CD8-positive, alpha-beta memory T cell (primary cell): ENCODE data around the gene SPSB3. TPM values are rescaled to one million over a fixed set of nuclear protein-coding genes. Genes with fewer than 3 reads are reported as not detected.

Source experiments
- CTCF ChIA-PET: fragments of 350-600 bp; sonication (Branson Sonifier 250); formaldehyde crosslinking; loops from one replicate; lab custom pipeline; 2021; ENCODE audit warnings: antibody characterized with exemption; lab: Charles Lee
- POLR2A ChIA-PET: fragments of 350-600 bp; sonication (Branson Sonifier 250); formaldehyde crosslinking; loops from one replicate; lab custom pipeline; 2021; ENCODE audit warnings: antibody characterized with exemption; lab: Charles Lee
- DNase-seq, 5 donors: peaks; one replicate each; pipeline versions ENCODE4 v3.0.0 to v3.0.0-alpha.2; 2020 to 2022; ENCODE audit warnings: mixed read lengths in 1 of 5
- H3K27ac ChIP-seq: one replicate; pipeline ENCODE4 v1.7.0; 2013; ENCODE audit warnings: low read depth, mild to moderate bottlenecking, low read length, moderate library complexity
- H3K27me3 ChIP-seq: 2 replicates; pipeline ENCODE4 v1.7.0; 2013; ENCODE audit warnings: low read length, mild to moderate bottlenecking; ENCODE audit not compliant: insufficient read depth, poor library complexity, severe bottlenecking
- H3K36me3 ChIP-seq: 2 replicates; pipeline ENCODE4 v1.7.0; 2013; ENCODE audit warnings: mild to moderate bottlenecking, low read length, moderate library complexity; ENCODE audit not compliant: insufficient read depth
- H3K4me1 ChIP-seq: 2 replicates; pipeline ENCODE4 v1.7.0; 2013; ENCODE audit warnings: mild to moderate bottlenecking, low read length, moderate library complexity; ENCODE audit not compliant: insufficient read depth
- H3K4me3 ChIP-seq: 2 replicates; pipeline ENCODE4 v1.7.0; 2013; ENCODE audit warnings: mild to moderate bottlenecking, low read length
- H3K9me3 ChIP-seq: 2 replicates; pipeline ENCODE4 v1.7.0; 2013; ENCODE audit warnings: mild to moderate bottlenecking, low read length
- H3K27ac Mint-ChIP-seq, 8 donors: one replicate each; pipeline ENCODE4 v1.8.0; 2020 to 2021; ENCODE audit warnings: mixed read lengths in 8 of 8, mild to moderate bottlenecking in 6 of 8, inconsistent platforms in 3 of 8, moderate library complexity in 3 of 8
- H3K27me3 Mint-ChIP-seq, 2 donors: one replicate each; pipeline ENCODE4 v1.8.0; 2020 to 2021; ENCODE audit warnings: mixed read lengths in 2 of 2, mild to moderate bottlenecking in 1 of 2, moderate library complexity in 1 of 2
- H3K36me3 Mint-ChIP-seq, 3 donors: one replicate each; pipeline ENCODE4 v1.8.0; 2020 to 2021; ENCODE audit warnings: mixed read lengths in 3 of 3, inconsistent platforms in 1 of 3, mild to moderate bottlenecking in 1 of 3
- H3K4me1 Mint-ChIP-seq, 3 donors: one replicate each; pipeline ENCODE4 v1.8.0; 2020 to 2021; ENCODE audit warnings: mixed read lengths in 3 of 3, inconsistent platforms in 1 of 3, mild to moderate bottlenecking in 1 of 3
- H3K4me3 Mint-ChIP-seq, 7 donors: one replicate each; pipeline ENCODE4 v1.8.0; 2020 to 2021; ENCODE audit warnings: mixed read lengths in 7 of 7, mild to moderate bottlenecking in 6 of 7, moderate library complexity in 4 of 7, inconsistent platforms in 2 of 7
- H3K9me3 Mint-ChIP-seq, 5 donors: one replicate each; pipeline ENCODE4 v1.8.0; 2020 to 2022; ENCODE audit warnings: mixed read lengths in 5 of 5, mild to moderate bottlenecking in 3 of 5, moderate library complexity in 2 of 5, inconsistent platforms in 1 of 5
- polyA plus RNA-seq: library from polyadenylated mRNA; unstranded; fragments of 300-500 nt; fragmentation: Illumina TruSeq; gene quantifications from one replicate; pipeline ENCODE4 v1.2.3, GENCODE V29; 2021
- total RNA-seq, 2 experiments: library from RNA; stranded (reverse); gene quantifications; one replicate each; pipeline ENCODE4 v1.2.3, GENCODE V29; 2021

The SPSB3 gene
- total and polyA plus RNA-seq, 3 experiments from 2014 or later = 30.6 to 63.9 (median 31.5) TPM

- H3K36me3 ChIP-seq = peaks cover 12% of the 10 kb centered on the region
- Mint-ChIP-seq H3K4me3 (peak overlapping the region; percentile 82 to 96 (median 83)), H3K9me3 (no peaks in the 10 kb centered on the region), H3K36me3 (peaks cover 0 to 37% (median 2%) of the 10 kb centered on the region in 3 donors), H3K27ac (peak overlapping the region; percentile 66 to 95 (median 88)), H3K27me3 (no peaks in the 10 kb centered on the region), H3K4me1 (peaks cover 32 to 62% (median 51%) of the 10 kb centered on the region in 3 donors)
- no peaks in the 10 kb centered on the region for H3K9me3 ChIP-seq
- ChIA-PET CTCF (interaction anchor here (1.2 to 1.4 kb wide), 3 partner anchors 43 to 120 kb away, joined by 3 to 5 read pairs (median 3); partner anchors contain the start of genes MAPK8IP3, NUBP2 and SPSB3), POLR2A (interaction anchor here (0.7 to 1.2 kb wide), 2 partner anchors 43 to 222 kb away, joined by 4 to 9 read pairs; partner anchors contain the start of genes NTHL1, NUBP2, SPSB3 and TSC2)
- peak in 3 of 5 donors; percentile 12 to 82 (median 66) for DNase-seq
- H3K27me3 ChIP-seq = no peaks in the 10 kb centered on the region
- H3K4me1 ChIP-seq = peaks cover 39% of the 10 kb centered on the region
- H3K4me3 ChIP-seq = peak overlapping the region; percentile 75
- peak overlapping the region; percentile 73 for H3K27ac ChIP-seq
These were observed 43.7 kb upstream of the SPSB3 start for GRCh38 chr16:1825864-1826690.

DNA sequence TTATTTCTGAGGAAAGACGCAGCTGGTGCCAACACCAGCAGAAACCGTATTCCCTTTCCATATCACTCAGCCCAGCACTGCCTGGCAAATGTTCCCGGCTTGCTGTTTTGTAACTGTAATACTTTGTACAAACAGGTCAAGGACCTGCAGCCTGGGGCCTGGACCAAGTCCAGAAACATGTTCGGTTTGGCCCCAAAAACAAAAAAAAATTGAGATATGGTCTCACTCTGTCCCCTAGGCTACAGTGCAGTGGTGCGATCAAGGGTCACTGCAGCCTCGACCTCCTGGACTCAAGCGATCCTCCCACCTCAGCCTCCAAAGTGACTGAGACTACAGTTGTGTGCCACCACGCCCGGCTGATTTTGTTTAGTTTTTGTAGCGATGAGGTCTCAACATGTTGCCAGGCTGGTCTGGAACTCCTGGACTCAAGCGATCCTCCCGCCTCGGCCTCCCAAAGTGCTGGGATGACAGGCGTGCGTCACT, 43.1 kb upstream of the SPSB3 start:
- Mint-ChIP-seq H3K4me3 (peak overlapping the region; percentile 82 to 88 (median 83)), H3K27ac (peak overlapping the region; percentile 66 to 95 (median 88)), H3K9me3 (no peaks in the 10 kb centered on the region), H3K36me3 (peaks cover 0 to 39% (median 0%) of the 10 kb centered on the region in 3 donors), H3K27me3 (no peaks in the 10 kb centered on the region), H3K4me1 (peaks cover 32 to 58% (median 48%) of the 10 kb centered on the region in 3 donors)
- POLR2A ChIA-PET = interaction anchor here (0.7 to 1.2 kb wide), 2 partner anchors 42 to 223 kb away, joined by 4 to 9 read pairs; partner anchors contain the start of genes NTHL1, NUBP2, SPSB3 and TSC2
- Histone ChIP-seq H3K27ac (peak overlapping the region; percentile 59), H3K27me3 (no peaks in the 10 kb centered on the region), H3K4me1 (peaks cover 39% of the 10 kb centered on the region), H3K4me3 (peak overlapping the region; percentile 75), H3K36me3 (peaks cover 12% of the 10 kb centered on the region), H3K9me3 (no peaks in the 10 kb centered on the region)
- CTCF ChIA-PET = interaction anchor here (1.2 kb wide), 1 partner anchor 120 kb away, joined by 5 read pairs; the partner anchor contains the start of gene MAPK8IP3
- no peak for DNase-seq

DNA sequence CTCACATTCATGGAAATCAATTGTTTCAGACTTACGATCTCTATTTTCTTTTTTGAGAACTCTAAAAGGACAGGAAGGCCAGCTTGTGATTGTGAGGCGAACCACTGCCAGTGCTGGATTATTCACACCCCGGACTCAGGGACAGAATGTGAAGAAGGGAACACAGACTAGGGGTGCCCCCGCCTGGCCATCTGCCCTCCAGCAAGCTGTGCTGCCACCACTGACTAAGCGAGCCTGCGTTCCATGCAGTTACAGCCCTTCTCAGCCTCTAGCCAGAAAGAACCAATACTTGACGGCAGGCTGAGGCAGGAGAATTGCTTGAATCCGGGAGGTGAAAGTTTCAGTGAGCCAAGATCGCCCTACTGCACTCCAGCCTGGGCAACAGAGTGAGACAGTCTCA, 41.5 kb upstream of the SPSB3 start:
- no peaks in the 10 kb centered on the region for H3K27me3 Mint-ChIP-seq
- peaks cover 0 to 44% (median 0%) of the 10 kb centered on the region in 3 donors for H3K36me3 Mint-ChIP-seq
- peak overlapping the region in 4 of 8 donors; percentile 54 to 87 (median 66) for H3K27ac Mint-ChIP-seq
- Histone ChIP-seq H3K4me3 (no peak overlapping the region), H3K9me3 (no peaks in the 10 kb centered on the region), H3K27me3 (no peaks in the 10 kb centered on the region), H3K27ac (no peak overlapping the region), H3K36me3 (peaks cover 12% of the 10 kb centered on the region), H3K4me1 (peaks cover 33% of the 10 kb centered on the region)
- DNase-seq = no peak
- peak overlapping the region in 5 of 7 donors; percentile 31 to 59 (median 54) for H3K4me3 Mint-ChIP-seq
- POLR2A ChIA-PET = no interaction called here
- no peaks in the 10 kb centered on the region for H3K9me3 Mint-ChIP-seq
- peaks cover 25 to 44% (median 36%) of the 10 kb centered on the region in 3 donors for H3K4me1 Mint-ChIP-seq
- CTCF ChIA-PET = no interaction called here

DNA sequence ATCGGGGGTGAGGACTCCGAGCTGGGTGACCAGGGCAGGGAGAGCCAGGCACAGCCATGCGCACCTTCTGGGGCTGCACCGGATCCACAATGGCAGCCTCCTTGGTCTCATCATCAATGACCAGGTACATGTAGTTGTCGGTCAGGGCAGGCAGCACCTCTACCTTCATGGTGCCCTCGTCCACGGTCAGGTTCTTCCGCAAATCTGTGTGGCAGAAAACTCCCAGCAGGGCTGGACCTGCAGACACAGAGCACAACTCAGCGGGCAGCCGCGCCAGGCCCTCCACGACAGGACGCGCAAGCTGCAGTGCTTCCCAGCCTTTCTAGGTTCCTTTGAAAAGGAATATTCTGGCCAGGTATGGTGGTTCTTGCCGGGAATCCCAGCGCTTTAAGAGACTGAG, 40.4 kb upstream of the SPSB3 start:
- H3K9me3 Mint-ChIP-seq = no peaks in the 10 kb centered on the region
- H3K4me1 ChIP-seq = peaks cover 27% of the 10 kb centered on the region
- ChIA-PET POLR2A (no interaction called here), CTCF (interaction anchor here (1.5 kb wide), 1 partner anchor 10 kb away, joined by 5 read pairs; no protein-coding TSS in a partner anchor)
- peaks cover 12% of the 10 kb centered on the region for H3K36me3 ChIP-seq
- no peak overlapping the region for H3K27ac Mint-ChIP-seq
- no peaks in the 10 kb centered on the region for H3K27me3 ChIP-seq
- no peak overlapping the region for H3K27ac ChIP-seq
- H3K36me3 Mint-ChIP-seq = peaks cover 0 to 47% (median 0%) of the 10 kb centered on the region in 3 donors
- H3K4me3 Mint-ChIP-seq = no peak overlapping the region
- H3K4me3 ChIP-seq = no peak overlapping the region
- no peaks in the 10 kb centered on the region for H3K27me3 Mint-ChIP-seq
- DNase-seq = no peak
- peaks cover 22 to 35% (median 28%) of the 10 kb centered on the region in 3 donors for H3K4me1 Mint-ChIP-seq
- H3K9me3 ChIP-seq = no peaks in the 10 kb centered on the region

DNA sequence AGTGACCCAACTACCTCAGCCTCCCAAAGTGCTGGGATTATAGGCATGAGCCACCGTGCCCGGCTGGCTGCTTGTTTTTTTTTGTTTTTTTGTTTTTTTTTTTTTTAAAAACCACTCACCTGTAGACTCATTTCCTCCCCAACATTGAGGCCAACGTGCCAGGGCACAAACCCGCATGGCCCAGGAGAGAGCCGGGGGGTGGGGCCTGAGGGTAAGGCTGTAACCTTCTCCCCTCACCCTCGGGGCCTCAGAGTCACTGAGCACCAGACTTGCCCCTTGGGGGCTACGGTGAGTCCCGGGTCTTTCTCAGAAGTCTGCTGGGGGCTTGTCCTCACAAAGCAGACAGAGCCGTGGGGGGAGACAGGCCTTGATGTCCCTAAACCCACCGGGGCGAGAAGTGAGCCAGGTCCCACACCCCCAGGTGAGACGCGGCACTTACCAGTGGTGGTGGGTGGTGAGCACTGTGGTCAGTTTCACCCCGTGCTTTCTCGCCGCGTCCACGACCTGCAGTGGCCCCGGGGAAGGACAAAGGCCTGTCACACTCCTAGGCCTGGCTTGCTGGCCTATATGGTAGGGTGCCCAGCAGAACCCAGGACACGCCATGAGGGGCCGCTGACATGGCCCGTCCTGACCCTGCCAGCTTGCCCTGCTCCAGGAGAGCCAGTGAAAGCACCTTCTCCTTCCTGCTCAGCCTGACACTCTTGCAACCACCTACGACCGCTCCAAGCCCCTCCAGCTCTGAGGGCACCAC, 39.7 kb upstream of the SPSB3 start:
- Histone ChIP-seq H3K27me3 (no peaks in the 10 kb centered on the region), H3K9me3 (no peaks in the 10 kb centered on the region), H3K4me3 (no peak overlapping the region), H3K36me3 (peaks cover 12% of the 10 kb centered on the region), H3K27ac (no peak overlapping the region), H3K4me1 (peaks cover 23% of the 10 kb centered on the region)
- Mint-ChIP-seq H3K27me3 (no peaks in the 10 kb centered on the region), H3K36me3 (peaks cover 0 to 49% (median 0%) of the 10 kb centered on the region in 3 donors), H3K27ac (peak overlapping the region in 2 of 8 donors; percentile 24 to 71), H3K4me1 (peaks cover 14 to 27% (median 20%) of the 10 kb centered on the region in 3 donors), H3K4me3 (no peak overlapping the region), H3K9me3 (no peaks in the 10 kb centered on the region)
- ChIA-PET POLR2A (no interaction called here), CTCF (interaction anchor here (1.5 kb wide), 1 partner anchor 9 kb away, joined by 5 read pairs; no protein-coding TSS in a partner anchor)
- DNase-seq = no peak

DNA sequence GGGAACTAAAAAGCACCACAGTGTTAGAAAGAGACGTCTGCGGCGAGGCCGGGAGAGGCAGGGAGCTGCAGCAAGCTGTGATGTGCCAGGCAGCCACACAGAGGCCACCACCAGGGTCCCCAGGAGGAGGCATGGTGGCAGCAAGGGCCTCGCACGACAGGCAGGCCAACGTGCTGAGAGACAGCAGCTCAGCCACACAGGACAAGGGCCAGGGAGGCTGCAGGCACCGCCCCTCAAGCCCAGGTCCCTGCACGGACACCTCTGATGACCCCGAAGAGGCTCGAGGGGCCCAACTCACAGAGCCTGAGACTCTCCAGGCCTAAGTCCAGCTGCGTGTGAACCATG, 38.5 kb upstream of the SPSB3 start:
- POLR2A ChIA-PET = no interaction called here
- peaks cover 23% of the 10 kb centered on the region for H3K4me1 ChIP-seq
- H3K36me3 Mint-ChIP-seq = peaks cover 0 to 55% (median 0%) of the 10 kb centered on the region in 3 donors
- H3K9me3 ChIP-seq = no peaks in the 10 kb centered on the region
- no peaks in the 10 kb centered on the region for H3K9me3 Mint-ChIP-seq
- H3K4me3 Mint-ChIP-seq = no peak overlapping the region
- peaks cover 18% of the 10 kb centered on the region for H3K36me3 ChIP-seq
- H3K4me3 ChIP-seq = no peak overlapping the region
- no peaks in the 10 kb centered on the region for H3K27me3 Mint-ChIP-seq
- H3K27ac Mint-ChIP-seq = no peak overlapping the region
- no peaks in the 10 kb centered on the region for H3K27me3 ChIP-seq
- CTCF ChIA-PET = no interaction called here
- no peak overlapping the region for H3K27ac ChIP-seq
- H3K4me1 Mint-ChIP-seq = peaks cover 13 to 23% (median 19%) of the 10 kb centered on the region in 3 donors
- DNase-seq = no peak

DNA sequence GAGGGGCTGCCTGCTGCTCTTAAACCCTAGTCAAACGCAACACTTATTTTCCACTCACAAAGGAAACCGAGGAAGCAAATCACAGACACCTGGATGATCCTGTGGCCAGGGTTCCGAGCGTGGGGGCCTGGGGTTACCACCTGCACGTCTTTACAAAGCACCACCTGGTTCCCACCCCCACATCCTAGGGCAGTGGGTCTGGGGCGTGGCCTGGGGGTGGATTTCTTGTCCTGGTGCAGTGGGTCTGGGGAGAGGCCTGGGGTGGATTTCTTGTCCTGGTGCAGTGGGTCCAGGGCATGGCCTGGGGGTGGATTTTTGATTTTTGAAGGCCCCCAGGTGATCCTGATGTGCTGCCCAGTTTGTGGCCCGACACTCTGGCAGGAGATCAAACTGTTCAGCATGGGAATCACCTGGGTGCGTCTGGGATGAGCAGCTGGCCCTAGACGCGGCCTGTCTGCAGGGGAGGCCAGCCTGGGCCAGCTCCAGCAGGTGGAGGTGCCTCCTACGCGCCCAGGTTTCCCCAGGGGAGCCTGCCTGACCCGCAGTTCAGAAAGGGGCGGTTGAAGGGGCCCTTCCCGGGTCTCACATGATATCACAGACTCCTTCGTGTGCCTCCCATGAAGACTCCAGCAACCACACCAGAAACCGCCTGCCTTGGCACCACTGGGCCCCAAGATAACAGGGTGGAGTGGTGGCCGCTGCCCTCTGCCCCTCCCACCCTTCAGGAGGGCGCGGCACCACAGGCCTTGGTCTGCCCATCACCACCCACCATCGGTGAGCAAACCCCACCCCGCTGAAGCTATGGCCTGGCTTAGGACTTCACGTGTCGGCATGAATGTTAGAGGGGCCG, 38.0 kb upstream of the SPSB3 start:
- H3K27ac Mint-ChIP-seq = no peak overlapping the region
- CTCF ChIA-PET = no interaction called here

More for the DNA sequence above, 38.0 kb upstream of the SPSB3 start:
- H3K4me1 ChIP-seq = peaks cover 18% of the 10 kb centered on the region
- Mint-ChIP-seq H3K4me3 (no peak overlapping the region), H3K36me3 (peaks cover 0 to 59% (median 2%) of the 10 kb centered on the region in 3 donors), H3K27me3 (no peaks in the 10 kb centered on the region), H3K4me1 (peaks cover 8 to 17% (median 14%) of the 10 kb centered on the region in 3 donors), H3K9me3 (no peaks in the 10 kb centered on the region)
- POLR2A ChIA-PET = no interaction called here
- DNase-seq = no peak
- H3K27ac ChIP-seq = no peak overlapping the region
- H3K36me3 ChIP-seq = peaks cover 20% of the 10 kb centered on the region
- H3K27me3 ChIP-seq = no peaks in the 10 kb centered on the region
- H3K4me3 ChIP-seq = no peak overlapping the region
- H3K9me3 ChIP-seq = no peaks in the 10 kb centered on the region
